PC-9 (cell line): ENCODE data around the gene RGS6.

Experiments used
- EZH2 ChIP-seq: fragments of 200-600 bp; sonication (generic); IDR thresholded peaks from 2 replicates; pipeline ENCODE4 v1.8.0; 2017; ENCODE audit warnings: antibody characterized with exemption, low read depth
- TF ChIP-seq, protein P1 (sequence below): fragments of 200-600 bp; sonication (generic); conservative IDR thresholded peaks from 2 replicates; pipeline ENCODE4 v1.6.1; 2017; ENCODE audit warnings: mixed run types, antibody characterized with exemption, mild to moderate bottlenecking, moderate library complexity

DNA sequence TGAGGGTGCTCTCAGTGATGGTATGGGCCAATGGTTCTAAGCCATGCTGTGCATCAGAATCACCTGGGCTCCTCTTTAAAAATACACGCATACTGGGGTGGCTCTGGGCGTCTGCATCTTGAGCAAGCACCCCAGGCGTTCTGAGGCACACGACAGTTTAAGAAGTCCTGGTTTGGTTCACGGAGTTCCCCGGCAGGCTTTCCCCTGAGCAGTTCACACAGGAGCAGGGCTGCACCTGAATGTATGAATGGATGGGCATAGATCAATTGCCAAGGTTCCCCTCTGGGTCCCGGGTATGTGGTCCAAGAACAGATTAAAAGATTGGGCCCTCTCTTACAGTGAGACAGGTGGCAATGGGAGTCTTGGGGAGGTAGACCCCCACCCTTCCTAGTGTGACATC is 566.4 kb downstream of the RGS6 start:
- TF ChIP-seq, protein P1, sequence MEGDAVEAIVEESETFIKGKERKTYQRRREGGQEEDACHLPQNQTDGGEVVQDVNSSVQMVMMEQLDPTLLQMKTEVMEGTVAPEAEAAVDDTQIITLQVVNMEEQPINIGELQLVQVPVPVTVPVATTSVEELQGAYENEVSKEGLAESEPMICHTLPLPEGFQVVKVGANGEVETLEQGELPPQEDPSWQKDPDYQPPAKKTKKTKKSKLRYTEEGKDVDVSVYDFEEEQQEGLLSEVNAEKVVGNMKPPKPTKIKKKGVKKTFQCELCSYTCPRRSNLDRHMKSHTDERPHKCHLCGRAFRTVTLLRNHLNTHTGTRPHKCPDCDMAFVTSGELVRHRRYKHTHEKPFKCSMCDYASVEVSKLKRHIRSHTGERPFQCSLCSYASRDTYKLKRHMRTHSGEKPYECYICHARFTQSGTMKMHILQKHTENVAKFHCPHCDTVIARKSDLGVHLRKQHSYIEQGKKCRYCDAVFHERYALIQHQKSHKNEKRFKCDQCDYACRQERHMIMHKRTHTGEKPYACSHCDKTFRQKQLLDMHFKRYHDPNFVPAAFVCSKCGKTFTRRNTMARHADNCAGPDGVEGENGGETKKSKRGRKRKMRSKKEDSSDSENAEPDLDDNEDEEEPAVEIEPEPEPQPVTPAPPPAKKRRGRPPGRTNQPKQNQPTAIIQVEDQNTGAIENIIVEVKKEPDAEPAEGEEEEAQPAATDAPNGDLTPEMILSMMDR = no peak
- no peak for TF ChIP-seq EZH2
